Epithelial cell of proximal tubule (primary cell): Measurements from ENCODE around the gene KANK4. TPM values are rescaled to one million over a fixed set of nuclear protein-coding genes. Genes with fewer than 3 reads are reported as not detected.
"Not testable (repeated sequence)": the region's sequence is repeated elsewhere in the genome, so short reads cannot be mapped to it uniquely, and the experiment has no call there.

ENCODE experiments used
- DNase-seq: peaks from one replicate; pipeline ENCODE4 v3.0.0-alpha.2; 2011; ENCODE audit warnings: low read depth
- H3K4me3 ChIP-seq: 2 replicates; pipeline ENCODE4 v1.5.1; 2011; ENCODE audit warnings: low read depth, mild to moderate bottlenecking, low read length
- CTCF ChIP-seq: conservative IDR thresholded peaks from 2 replicates; pipeline ENCODE4 v1.5.1; 2012; ENCODE audit warnings: low read depth, mild to moderate bottlenecking, low read length
- total RNA-seq: library from RNA; depleted of rRNA; stranded (reverse); fragments of >200 nt; gene quantifications from 2 replicates; pipeline ENCODE4 v1.2.3, GENCODE V29; 2015

KANK4 gene
- total RNA-seq, 1 donor from 2014 or later, result not detected

- DNase-seq, result no peak
- no peak for TF ChIP-seq CTCF
- no peak overlapping the region for H3K4me3 ChIP-seq
Measured at GRCh38 chr1:62227496-62227895, 91.7 kb downstream of the KANK4 start.

GRCh38 chr1:62224182-62224581, 95.1 kb downstream of the KANK4 start:
- no peak overlapping the region for H3K4me3 ChIP-seq
- DNase-seq, result no peak
- TF ChIP-seq CTCF, result no peak

- TF ChIP-seq CTCF, result no peak
- H3K4me3 ChIP-seq, result no peak overlapping the region
- DNase-seq, result no peak
Measured at GRCh38 chr1:62222321-62222720, 96.9 kb downstream of the KANK4 start.

GRCh38 chr1:62221171-62221570, 98.1 kb downstream of the KANK4 start:
- no peak for TF ChIP-seq CTCF
- no peak for DNase-seq
- no peak overlapping the region for H3K4me3 ChIP-seq

- not testable (repeated sequence) for DNase-seq, H3K4me3 ChIP-seq
Measured at GRCh38 chr1:62220456-62220855, 98.8 kb downstream of the KANK4 start.

GRCh38 chr1:62218604-62219003, 100.6 kb downstream of the KANK4 start:
- DNase-seq, result no peak
- no peak overlapping the region for H3K4me3 ChIP-seq
- no peak for TF ChIP-seq CTCF

GRCh38 chr1:62213075-62213914, 105.9 kb downstream of the KANK4 start:
- no peak for TF ChIP-seq CTCF
- no peak overlapping the region for H3K4me3 ChIP-seq
- no peak for DNase-seq
